ENCODE data around the gene ACO2. TPM values are rescaled to one million over a fixed set of nuclear protein-coding genes. Genes with fewer than 3 reads are reported as not detected.
A peak's percentile ranks its signal among the peaks of the same experiment; 100 is the strongest.

ACO2 gene
- total RNA-seq, 2 experiments from 2014 or later: 61.5 to 107 TPM

DNA sequence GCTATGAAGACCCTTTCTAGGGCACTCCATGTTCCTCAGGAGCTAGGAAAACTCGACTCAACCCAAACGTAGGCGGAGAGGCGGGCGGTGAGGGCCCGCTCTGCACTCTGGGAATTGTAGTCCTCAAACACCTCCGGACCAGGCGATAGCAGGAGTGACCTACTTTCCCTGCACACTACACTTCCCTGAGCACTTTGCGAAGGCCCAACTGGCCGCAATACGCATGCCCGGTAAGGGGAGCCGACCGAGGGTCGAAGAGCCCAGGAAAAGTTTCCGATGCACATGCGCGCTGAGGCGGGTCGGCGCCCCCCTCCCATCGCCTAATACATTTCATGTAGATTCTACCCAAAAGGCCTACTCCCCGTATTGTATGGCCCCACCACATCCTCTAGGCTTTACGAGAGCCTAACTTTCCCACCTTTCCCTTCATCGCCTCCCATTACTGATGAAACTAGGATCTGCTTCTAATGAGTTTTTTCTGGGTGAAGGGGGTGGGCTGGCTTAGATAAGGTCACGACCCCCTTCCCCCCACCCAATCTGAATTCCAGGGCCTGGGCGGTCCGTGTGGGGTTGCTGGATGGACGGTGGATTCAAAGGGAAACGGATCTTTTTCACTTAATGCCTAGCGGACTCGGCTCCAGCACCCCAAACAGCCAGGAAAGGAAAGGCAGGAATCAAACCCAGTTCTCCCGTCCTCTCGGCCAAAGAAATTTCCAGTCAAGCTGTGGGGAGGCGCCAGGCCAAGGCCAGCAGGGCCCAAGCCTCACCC is 24.4 kb upstream of the ACO2 start:
- Histone ChIP-seq H3K9me2 (ENCODE audit: insufficient read depth, low read length) (no peaks in the 10 kb centered on the region), H3K4me1 (ENCODE audit: insufficient read depth, low read length, poor library complexity, severe bottlenecking) (peaks cover 14% of the 10 kb centered on the region), H2AFZ (ENCODE audit: low read length) (peak overlapping the region; percentile 51; the same call in 1 of the 2 replicates), H3K27ac (ENCODE audit: low read depth, low read length, poor library complexity, severe bottlenecking) (peak overlapping the region; percentile 85), H4K20me1 (ENCODE audit: insufficient read depth, low read length) (no peaks in the 10 kb centered on the region), H3K79me2 (ENCODE audit: insufficient read depth, low read depth, low read length) (peaks cover 53% of the 10 kb centered on the region), H3K4me2 (ENCODE audit: low read length) (peak overlapping the region; percentile 98), H3K9me3 (ENCODE audit: low read length) (no peaks in the 10 kb centered on the region), H3K4me3 (ENCODE audit: low read depth, low read length, poor library complexity, severe bottlenecking) (peak overlapping the region; percentile 83), H3K36me3 (ENCODE audit: insufficient read depth, low read length) (peaks cover 28% of the 10 kb centered on the region; the same call in 1 of the 2 replicates)
- CTCF ChIA-PET (ENCODE audit: unreplicated experiment): no interaction called here
- peak; percentile 97 for DNase-seq (ENCODE audit: low spot score)
- TF ChIP-seq, protein P1, sequence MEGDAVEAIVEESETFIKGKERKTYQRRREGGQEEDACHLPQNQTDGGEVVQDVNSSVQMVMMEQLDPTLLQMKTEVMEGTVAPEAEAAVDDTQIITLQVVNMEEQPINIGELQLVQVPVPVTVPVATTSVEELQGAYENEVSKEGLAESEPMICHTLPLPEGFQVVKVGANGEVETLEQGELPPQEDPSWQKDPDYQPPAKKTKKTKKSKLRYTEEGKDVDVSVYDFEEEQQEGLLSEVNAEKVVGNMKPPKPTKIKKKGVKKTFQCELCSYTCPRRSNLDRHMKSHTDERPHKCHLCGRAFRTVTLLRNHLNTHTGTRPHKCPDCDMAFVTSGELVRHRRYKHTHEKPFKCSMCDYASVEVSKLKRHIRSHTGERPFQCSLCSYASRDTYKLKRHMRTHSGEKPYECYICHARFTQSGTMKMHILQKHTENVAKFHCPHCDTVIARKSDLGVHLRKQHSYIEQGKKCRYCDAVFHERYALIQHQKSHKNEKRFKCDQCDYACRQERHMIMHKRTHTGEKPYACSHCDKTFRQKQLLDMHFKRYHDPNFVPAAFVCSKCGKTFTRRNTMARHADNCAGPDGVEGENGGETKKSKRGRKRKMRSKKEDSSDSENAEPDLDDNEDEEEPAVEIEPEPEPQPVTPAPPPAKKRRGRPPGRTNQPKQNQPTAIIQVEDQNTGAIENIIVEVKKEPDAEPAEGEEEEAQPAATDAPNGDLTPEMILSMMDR (conservative IDR thresholded peaks at IDR 0.05; ENCODE audit: low read length): no peak
- no peak for TF ChIP-seq EZH2phosphoT487 (IDR thresholded peaks at IDR 0.05; ENCODE audit: borderline replicate concordance, low read depth, low read length)
- POLR2A ChIA-PET: interaction anchor here (1.0 kb wide), 1 partner anchor 24 kb away, joined by 9 read pairs; the partner anchor contains the start of genes ACO2 and PHF5A
- intact Hi-C loops (cut with micrococcal nuclease; ENCODE audit: unreplicated experiment): loop anchor here (5.0 to 10.0 kb wide), 3 partner anchors 157 to 1170 kb away; partner anchors contain the start of genes EP300, POLDIP3 and RANGAP1
- BruUV-seq (replicated peaks): no TSS peak

DNA sequence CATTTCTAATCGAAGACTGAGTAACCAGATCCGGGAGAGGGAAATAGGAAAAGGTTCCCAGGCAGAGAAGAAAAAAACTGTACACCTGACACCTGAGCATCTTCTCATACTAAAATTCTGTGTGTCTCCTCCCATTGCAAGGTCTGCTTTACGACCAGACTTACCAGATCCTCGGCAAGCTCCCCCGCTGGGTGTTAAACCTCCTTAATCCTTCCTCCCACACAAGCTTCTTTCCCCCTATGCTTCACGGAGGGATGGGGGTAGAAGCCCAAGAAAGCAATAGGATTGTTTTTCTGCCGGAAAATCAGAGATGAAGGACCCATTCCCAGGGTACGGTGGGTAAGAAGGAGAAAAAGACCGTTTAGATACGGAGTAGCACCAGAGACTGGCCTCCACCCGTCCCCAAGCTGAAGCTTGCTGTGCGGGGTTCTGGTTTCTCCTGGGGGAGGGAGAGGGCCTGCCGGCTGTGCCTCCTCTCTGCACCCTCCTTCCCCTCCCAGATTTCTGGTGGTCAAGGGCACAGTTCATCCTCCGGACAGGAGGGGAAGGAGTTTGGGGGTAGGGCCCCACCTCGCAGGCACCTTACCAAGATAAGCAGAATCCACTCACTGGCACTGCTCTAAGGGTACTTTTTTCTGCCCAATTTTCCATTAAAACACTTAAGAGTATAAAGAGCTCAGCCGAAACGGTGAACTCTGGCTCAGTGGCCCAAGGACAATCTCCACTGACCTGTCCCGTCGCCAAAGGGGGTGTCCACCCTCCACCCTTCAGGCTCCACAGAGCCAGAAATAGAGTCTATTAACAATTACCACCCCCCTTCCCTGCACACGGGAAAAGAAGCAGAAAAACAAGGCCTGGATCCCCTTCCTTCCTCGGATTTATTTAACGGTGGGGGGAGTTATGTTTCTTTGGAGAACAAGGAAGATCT is 23.5 kb upstream of the ACO2 start:
- H3K27ac ChIP-seq (ENCODE audit: low read depth, low read length, poor library complexity, severe bottlenecking): peak overlapping the region; percentile 85
- CTCF ChIA-PET (ENCODE audit: unreplicated experiment): no interaction called here
- POLR2A ChIA-PET: interaction anchor here (0.5 to 2.2 kb wide), 3 partner anchors 19 to 64 kb away, joined by 6 to 9 read pairs (median 6); partner anchors contain the start of genes ACO2, PHF5A and TEF
- no peaks in the 10 kb centered on the region for H3K9me2 ChIP-seq (ENCODE audit: insufficient read depth, low read length)
- peaks cover 53% of the 10 kb centered on the region for H3K79me2 ChIP-seq (ENCODE audit: insufficient read depth, low read depth, low read length)
- peak overlapping the region; percentile 98 for H3K4me2 ChIP-seq (ENCODE audit: low read length)
- intact Hi-C loops (cut with micrococcal nuclease; ENCODE audit: unreplicated experiment): loop anchor here (2.0 to 10.0 kb wide), 5 partner anchors 23 to 1169 kb away; partner anchors contain the start of genes ACO2, EP300, PHF5A and POLDIP3
- H4K20me1 ChIP-seq (ENCODE audit: insufficient read depth, low read length): no peaks in the 10 kb centered on the region
- TF ChIP-seq EZH2phosphoT487 (IDR thresholded peaks at IDR 0.05; ENCODE audit: borderline replicate concordance, low read depth, low read length): no peak
- TF ChIP-seq, protein P1 (conservative IDR thresholded peaks at IDR 0.05; ENCODE audit: low read length): no peak
- peaks cover 24% of the 10 kb centered on the region; the same call in 1 of the 2 replicates for H3K36me3 ChIP-seq (ENCODE audit: insufficient read depth, low read length)
- peaks cover 14% of the 10 kb centered on the region for H3K4me1 ChIP-seq (ENCODE audit: insufficient read depth, low read length, poor library complexity, severe bottlenecking)
- peak overlapping the region; percentile 51; the same call in 1 of the 2 replicates for H2AFZ ChIP-seq (ENCODE audit: low read length)
- H3K9me3 ChIP-seq (ENCODE audit: low read length): no peaks in the 10 kb centered on the region
- peak; percentile 60 for DNase-seq (ENCODE audit: low spot score)
- TSS peak; percentile 58 for BruUV-seq (replicated peaks)
- peak overlapping the region; percentile 83 for H3K4me3 ChIP-seq (ENCODE audit: low read depth, low read length, poor library complexity, severe bottlenecking)

Measured in OCI-LY7 (cell line).